ENCODE data around the gene SCN10A. TPM values are rescaled to one million over a fixed set of nuclear protein-coding genes. Genes with fewer than 3 reads are reported as not detected.
A peak's percentile ranks its signal among the peaks of the same experiment; 100 is the strongest.

The SCN10A gene
- not detected for polyA plus RNA-seq (ENCODE audit: insufficient read length)
- long read RNA-seq, donor 1: 0 reads
- long read RNA-seq, donor 2: 0 reads
- long read RNA-seq, donor 3: 0 reads
- long read RNA-seq, donor 4: 0 reads
- long read RNA-seq, donor 5: 0 reads
- long read RNA-seq, donor 6: 0 reads
- long read RNA-seq, donor 7: 0 reads
- long read RNA-seq, donor 8: 0 reads

GRCh38 chr3:38816026-38816425 lies at the start of gene SCN10A:
Gene SCN10A, minus strand, starts transcription at chr3:38816217. Its CDS starts 22,207 bp downstream, at chr3:38794010.
- DNase-seq: no peak

GRCh38 chr3:38853011-38853410 lies 37.0 kb upstream of the SCN10A start:
- DNase-seq: no peak

- DNase-seq: peak; percentile 14
These were observed 27.9 kb upstream of the SCN10A start for GRCh38 chr3:38843898-38844297.

- no peak for DNase-seq
These were observed 26.4 kb upstream of the SCN10A start for GRCh38 chr3:38842266-38842965.

GRCh38 chr3:38840987-38841386 lies 25.0 kb upstream of the SCN10A start:
- no peak for DNase-seq

- no peak for DNase-seq
These were observed 21.3 kb upstream of the SCN10A start for GRCh38 chr3:38837358-38837757.

- DNase-seq: no peak
These were observed 20.5 kb upstream of the SCN10A start for GRCh38 chr3:38836561-38836960.

GRCh38 chr3:38835939-38836338 lies 19.9 kb upstream of the SCN10A start:
- no peak for DNase-seq

- no peak for DNase-seq
These were observed 18.7 kb upstream of the SCN10A start for GRCh38 chr3:38834717-38835116.

- DNase-seq: peak; percentile 7
These were observed 18.1 kb upstream of the SCN10A start for GRCh38 chr3:38834110-38834509.

GRCh38 chr3:38829404-38829803 lies 13.4 kb upstream of the SCN10A start:
- no peak for DNase-seq

GRCh38 chr3:38828681-38829080 lies 12.7 kb upstream of the SCN10A start:
- DNase-seq: no peak

GRCh38 chr3:38827791-38828190 lies 11.8 kb upstream of the SCN10A start:
- no peak for DNase-seq

GRCh38 chr3:38826001-38826400 lies 10.0 kb upstream of the SCN10A start:
- no peak for DNase-seq

- DNase-seq: no peak
These were observed 8.3 kb upstream of the SCN10A start for GRCh38 chr3:38824349-38824748.

GRCh38 chr3:38823722-38824121 lies 7.7 kb upstream of the SCN10A start:
- DNase-seq: no peak

- no peak for DNase-seq
These were observed 7.2 kb upstream of the SCN10A start for GRCh38 chr3:38823186-38823585.

GRCh38 chr3:38811822-38812221 lies 4.2 kb downstream of the SCN10A start:
- DNase-seq: no peak

- DNase-seq: peak; percentile 89
These were observed 10.1 kb downstream of the SCN10A start for GRCh38 chr3:38805765-38806386.

GRCh38 chr3:38805004-38805403 lies 11.0 kb downstream of the SCN10A start:
- no peak for DNase-seq

GRCh38 chr3:38800511-38800910 lies 15.5 kb downstream of the SCN10A start:
- no peak for DNase-seq

GRCh38 chr3:38793721-38794120 lies 22.3 kb downstream of the SCN10A start:
- no peak for DNase-seq

GRCh38 chr3:38792983-38793382 lies 23.0 kb downstream of the SCN10A start:
- DNase-seq: no peak

GRCh38 chr3:38782148-38782547 lies 33.9 kb downstream of the SCN10A start:
- DNase-seq: no peak
